ENCODE measurements around the gene IL22RA2.

IL22RA2 gene

GRCh38 chr6:137094411-137095008, 78.9 kb downstream of the IL22RA2 start:
- DNase-seq: peak; percentile 86

All from eye (tissue), 1 donor.